Measurements from ENCODE around the gene TOGARAM2. TPM values are rescaled to one million over a fixed set of nuclear protein-coding genes. Genes with fewer than 3 reads are reported as not detected.

The TOGARAM2 gene
- total RNA-seq, 1 donor from 2014 or later: 0.35 TPM

- DNase-seq (ENCODE audit: low read depth, low spot score): no peak
- peaks cover 16% of the 10 kb centered on the region for H3K4me1 Mint-ChIP-seq
- peaks cover 6% of the 10 kb centered on the region for H3K27me3 Mint-ChIP-seq (ENCODE audit: low read depth)
- TF ChIP-seq CTCF (conservative IDR thresholded peaks at IDR 0.05): no peak
- H3K4me3 Mint-ChIP-seq: no peak overlapping the region
- H3K36me3 Mint-ChIP-seq (ENCODE audit: low read depth): peaks cover 42% of the 10 kb centered on the region
- no peak overlapping the region for H3K27ac Mint-ChIP-seq (ENCODE audit: unreplicated experiment)
- peaks cover 8% of the 10 kb centered on the region for H3K9me3 Mint-ChIP-seq
Observed at GRCh38 chr2:28949190-28949589, 31.9 kb upstream of the TOGARAM2 start.

- no peak overlapping the region for H3K4me3 Mint-ChIP-seq
- H3K27ac Mint-ChIP-seq (ENCODE audit: unreplicated experiment): no peak overlapping the region
Observed at GRCh38 chr2:28949617-28950305, 31.3 kb upstream of the TOGARAM2 start.

GRCh38 chr2:28950941-28951630 lies 30.0 kb upstream of the TOGARAM2 start:
- Mint-ChIP-seq H3K27me3 (ENCODE audit: low read depth) (peaks cover 10% of the 10 kb centered on the region), H3K4me3 (no peak overlapping the region), H3K4me1 (peaks cover 23% of the 10 kb centered on the region), H3K9me3 (peaks cover 8% of the 10 kb centered on the region), H3K27ac (ENCODE audit: unreplicated experiment) (no peak overlapping the region), H3K36me3 (ENCODE audit: low read depth) (peaks cover 30% of the 10 kb centered on the region)
- TF ChIP-seq CTCF (conservative IDR thresholded peaks at IDR 0.05): no peak
- no peak for DNase-seq (ENCODE audit: low read depth, low spot score)

More at GRCh38 chr2:28949617-28950305, 31.3 kb upstream of the TOGARAM2 start:
- peaks cover 20% of the 10 kb centered on the region for H3K4me1 Mint-ChIP-seq
- H3K9me3 Mint-ChIP-seq: peaks cover 8% of the 10 kb centered on the region
- H3K27me3 Mint-ChIP-seq (ENCODE audit: low read depth): peaks cover 6% of the 10 kb centered on the region
- no peak for TF ChIP-seq CTCF (conservative IDR thresholded peaks at IDR 0.05)
- peaks cover 37% of the 10 kb centered on the region for H3K36me3 Mint-ChIP-seq (ENCODE audit: low read depth)
- DNase-seq (ENCODE audit: low read depth, low spot score): no peak

- Mint-ChIP-seq H3K4me3 (no peak overlapping the region), H3K27ac (ENCODE audit: unreplicated experiment) (no peak overlapping the region), H3K36me3 (ENCODE audit: low read depth) (peaks cover 26% of the 10 kb centered on the region), H3K9me3 (peaks cover 8% of the 10 kb centered on the region), H3K4me1 (peaks cover 31% of the 10 kb centered on the region), H3K27me3 (ENCODE audit: low read depth) (peaks cover 14% of the 10 kb centered on the region)
- no peak for DNase-seq (ENCODE audit: low read depth, low spot score)
- no peak for TF ChIP-seq CTCF (conservative IDR thresholded peaks at IDR 0.05)
Observed at GRCh38 chr2:28951910-28952835, 28.9 kb upstream of the TOGARAM2 start.

GRCh38 chr2:28952836-28953211 lies 28.3 kb upstream of the TOGARAM2 start:
- peaks cover 20% of the 10 kb centered on the region for H3K27me3 Mint-ChIP-seq (ENCODE audit: low read depth)
- no peak for TF ChIP-seq CTCF (conservative IDR thresholded peaks at IDR 0.05)
- DNase-seq (ENCODE audit: low read depth, low spot score): no peak

More at GRCh38 chr2:28952836-28953211, 28.3 kb upstream of the TOGARAM2 start:
- Mint-ChIP-seq H3K4me3 (no peak overlapping the region), H3K9me3 (peaks cover 8% of the 10 kb centered on the region), H3K4me1 (peaks cover 31% of the 10 kb centered on the region), H3K36me3 (ENCODE audit: low read depth) (peaks cover 25% of the 10 kb centered on the region), H3K27ac (ENCODE audit: unreplicated experiment) (no peak overlapping the region)

Data from neural crest cell (in vitro differentiated cells).